WI38 (cell line): ENCODE results near the gene C1QTNF6.

ENCODE experiments used
- H3K4me3 ChIP-seq: 2 replicates; pipeline ENCODE4 v1.5.1; 2011; ENCODE audit warnings: low read depth, mild to moderate bottlenecking, control low read depth, low read length
- CTCF ChIP-seq: IDR thresholded peaks from 2 replicates; pipeline ENCODE4 v1.5.1; 2012; ENCODE audit warnings: low read depth, mild to moderate bottlenecking, control low read depth, low read length

Gene C1QTNF6

GRCh38 chr22:37183432-37184379 lies 4.3 kb downstream of the C1QTNF6 start:
- H3K4me3 ChIP-seq: no peak overlapping the region
- TF ChIP-seq CTCF: no peak

GRCh38 chr22:37182949-37183245 lies 5.2 kb downstream of the C1QTNF6 start:
- no peak overlapping the region for H3K4me3 ChIP-seq
- TF ChIP-seq CTCF: no peak

GRCh38 chr22:37182101-37182948 lies 5.7 kb downstream of the C1QTNF6 start:
- H3K4me3 ChIP-seq: no peak overlapping the region
- TF ChIP-seq CTCF: no peak

GRCh38 chr22:37181681-37182080 lies 6.4 kb downstream of the C1QTNF6 start:
- no peak overlapping the region for H3K4me3 ChIP-seq
- TF ChIP-seq CTCF: no peak

GRCh38 chr22:37180531-37181231 lies 7.4 kb downstream of the C1QTNF6 start:
- H3K4me3 ChIP-seq: no peak overlapping the region
- no peak for TF ChIP-seq CTCF

- H3K4me3 ChIP-seq: no peak overlapping the region
- no peak for TF ChIP-seq CTCF
Measured at GRCh38 chr22:37179622-37180420, 8.2 kb downstream of the C1QTNF6 start.
